IPS DF 6.9 (cell line): ENCODE data around the gene DPH1.

Experiments used
- DNase-seq: peaks from one replicate; pipeline ENCODE4 v3.0.0-alpha.2; 2013; ENCODE audit warnings: low read depth, low spot score
- H3K27ac ChIP-seq: one replicate; pipeline ENCODE4 v1.5.1; 2013; ENCODE audit warnings: low read length, control low read depth
- H3K27me3 ChIP-seq: 2 replicates; pipeline ENCODE4 v1.6.1; 2013; ENCODE audit warnings: mild to moderate bottlenecking, low read length; ENCODE audit not compliant: control insufficient read depth, insufficient read depth
- H3K36me3 ChIP-seq: 2 replicates; pipeline ENCODE4 v1.6.1; 2013; ENCODE audit warnings: low read length; ENCODE audit not compliant: control insufficient read depth, insufficient read depth
- H3K4me1 ChIP-seq: 2 replicates; pipeline ENCODE4 v1.6.1; 2013; ENCODE audit warnings: low read length; ENCODE audit not compliant: control insufficient read depth, insufficient read depth
- H3K4me3 ChIP-seq: 2 replicates; pipeline ENCODE4 v1.5.1; 2013; ENCODE audit warnings: mild to moderate bottlenecking, low read length
- H3K9me3 ChIP-seq: 2 replicates; pipeline ENCODE4 v1.6.1; 2013; ENCODE audit warnings: low read length, inconsistent platforms; ENCODE audit not compliant: control insufficient read depth, insufficient read depth
- WGBS: extraction: QIAGEN DNeasy Blood & Tissue Kit; methylation state at CpG from one replicate; pipeline ENCODE4 v1.1.7; 2013; ENCODE audit warnings: mixed read lengths, missing lambda C conversion rate; ENCODE audit not compliant: insufficient read length, insufficient coverage; 5-methylcytosine and 5-hydroxymethylcytosine counted together

The DPH1 gene

DNA sequence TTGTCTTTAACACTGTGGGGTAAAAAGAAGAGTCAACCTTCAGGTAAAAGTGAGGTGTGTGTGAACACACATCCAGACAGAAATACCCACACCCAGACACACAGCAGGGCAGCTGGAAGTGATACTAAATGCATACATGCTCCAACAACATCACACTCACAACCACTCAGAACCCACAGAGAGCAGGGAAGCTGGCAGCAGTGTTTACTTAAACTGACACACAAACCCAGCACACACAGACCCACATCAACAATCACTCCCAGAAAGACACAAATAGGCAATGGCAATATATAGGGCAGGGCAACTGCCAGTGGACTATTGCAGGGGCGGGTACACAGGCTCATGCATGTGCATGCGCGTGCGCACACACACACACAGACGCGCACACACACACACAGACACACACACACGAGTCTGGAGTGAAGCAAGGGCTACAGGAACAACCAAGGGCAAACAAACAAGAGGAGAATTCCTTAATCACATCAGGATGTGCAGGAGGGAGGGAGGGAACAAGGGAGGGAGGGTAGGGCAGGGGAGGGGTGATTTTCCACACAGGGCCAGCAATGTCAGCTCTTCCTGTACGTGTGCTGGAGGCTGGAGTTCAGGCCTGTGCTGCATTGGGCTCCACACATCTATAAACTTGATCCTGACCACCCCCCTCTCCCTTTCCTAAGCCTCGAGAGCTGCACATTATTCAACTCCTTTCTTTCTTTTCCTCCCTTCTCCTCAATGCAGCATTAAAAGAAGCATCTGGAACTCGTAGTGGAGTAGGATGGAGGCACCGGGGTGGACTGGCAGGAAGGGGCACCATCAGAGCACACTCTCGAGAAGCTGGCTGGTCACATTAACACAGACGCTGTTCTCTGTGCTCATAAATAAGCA is 55.1 kb downstream of the DPH1 start:
- H3K4me1 ChIP-seq = no peaks in the 10 kb centered on the region
- no peak overlapping the region for H3K4me3 ChIP-seq
- peaks cover 4% of the 10 kb centered on the region; the same call in 1 of the 2 replicates for H3K36me3 ChIP-seq
- no peaks in the 10 kb centered on the region for H3K9me3 ChIP-seq
- no peak for DNase-seq
- WGBS = no CpG with 5 or more reads among the region's 13 CpGs
- H3K27ac ChIP-seq = no peak overlapping the region
- H3K27me3 ChIP-seq = no peaks in the 10 kb centered on the region

DNA sequence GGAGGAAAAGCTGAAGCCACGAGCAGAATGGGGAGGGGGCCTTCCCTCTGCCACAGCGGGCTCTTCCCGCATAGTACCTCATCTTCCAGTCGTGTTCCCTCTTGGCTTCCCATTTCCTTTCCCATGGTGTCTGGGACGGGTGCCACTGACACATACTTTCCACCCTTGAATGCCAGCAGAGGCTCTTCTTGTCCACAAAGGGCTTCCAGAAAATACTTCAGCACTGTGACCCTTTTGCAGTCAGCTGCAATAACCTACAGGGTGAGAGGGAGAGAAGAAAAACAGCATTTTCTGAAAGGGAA is 55.6 kb downstream of the DPH1 start:
- Histone ChIP-seq H3K9me3 (no peaks in the 10 kb centered on the region), H3K4me1 (0 out of 2 replicates have a peak, but pooled peaks cover 2% of the 10 kb centered on the region), H3K4me3 (no peak overlapping the region), H3K36me3 (peaks cover 4% of the 10 kb centered on the region; the same call in 1 of the 2 replicates), H3K27ac (no peak overlapping the region), H3K27me3 (no peaks in the 10 kb centered on the region)
- no CpG with 5 or more reads among the region's 5 CpGs for WGBS
- DNase-seq = no peak

DNA sequence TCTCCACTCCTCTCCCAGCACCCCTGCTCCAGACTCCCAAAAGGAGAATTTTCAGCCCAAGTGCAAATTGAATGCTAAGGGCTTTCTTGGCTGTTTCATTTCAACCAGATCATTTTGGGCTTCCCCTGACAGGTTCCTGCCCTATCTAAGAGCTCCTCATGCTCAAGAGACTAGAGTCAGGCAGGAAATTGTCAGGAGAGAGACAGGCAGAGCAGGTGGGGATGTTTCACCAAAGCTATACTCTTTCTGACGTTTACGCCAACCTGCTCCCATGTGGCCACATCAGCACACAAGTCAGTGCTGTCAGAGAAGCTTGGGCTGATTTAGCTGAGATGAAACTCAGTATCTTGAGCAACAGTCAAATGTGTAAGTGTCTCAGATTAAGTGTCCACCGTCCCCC is 56.4 kb downstream of the DPH1 start:
- Histone ChIP-seq H3K27me3 (no peaks in the 10 kb centered on the region), H3K9me3 (no peaks in the 10 kb centered on the region), H3K36me3 (no peaks in the 10 kb centered on the region; the same call in 1 of the 2 replicates), H3K4me3 (no peak overlapping the region), H3K4me1 (0 out of 2 replicates have a peak, but pooled peaks cover 2% of the 10 kb centered on the region), H3K27ac (no peak overlapping the region)
- DNase-seq = no peak
- WGBS = no CpG with 5 or more reads among the region's 3 CpGs

DNA sequence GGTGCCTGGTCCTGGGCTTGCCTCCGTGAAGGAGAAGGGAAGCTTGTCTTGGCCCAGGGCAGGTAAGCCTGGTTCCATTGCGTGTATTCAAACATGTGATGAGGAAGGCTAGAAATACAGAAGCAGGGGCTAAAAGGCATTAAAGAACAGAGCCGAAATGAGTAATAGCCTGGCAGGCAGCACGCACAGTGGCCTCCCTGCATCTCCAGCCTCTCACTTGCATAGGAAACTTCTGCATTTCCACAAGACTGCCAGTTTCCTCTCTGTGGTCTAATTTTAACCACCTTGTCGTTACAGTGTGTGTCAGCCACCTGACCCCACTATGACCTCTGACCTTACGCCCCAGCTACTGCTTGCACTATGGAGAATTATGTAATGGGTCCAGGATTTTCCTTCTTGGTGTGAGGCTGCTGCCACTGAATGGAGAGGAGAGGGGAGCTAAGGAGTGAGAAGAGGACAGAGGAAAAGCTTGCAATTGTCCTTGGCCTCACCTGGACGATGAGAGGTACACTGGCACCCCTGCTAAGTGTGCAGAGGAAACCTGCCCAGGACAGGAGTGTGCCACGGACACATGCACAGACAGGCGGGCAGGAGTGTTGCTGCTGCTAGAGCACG is 57.8 kb downstream of the DPH1 start:
- Histone ChIP-seq H3K4me3 (no peak overlapping the region), H3K9me3 (no peaks in the 10 kb centered on the region), H3K36me3 (no peaks in the 10 kb centered on the region), H3K27ac (no peak overlapping the region), H3K4me1 (0 out of 2 replicates have a peak, but pooled peaks cover 2% of the 10 kb centered on the region), H3K27me3 (no peaks in the 10 kb centered on the region)
- no peak for DNase-seq
- no CpG with 5 or more reads among the region's 10 CpGs for WGBS

DNA sequence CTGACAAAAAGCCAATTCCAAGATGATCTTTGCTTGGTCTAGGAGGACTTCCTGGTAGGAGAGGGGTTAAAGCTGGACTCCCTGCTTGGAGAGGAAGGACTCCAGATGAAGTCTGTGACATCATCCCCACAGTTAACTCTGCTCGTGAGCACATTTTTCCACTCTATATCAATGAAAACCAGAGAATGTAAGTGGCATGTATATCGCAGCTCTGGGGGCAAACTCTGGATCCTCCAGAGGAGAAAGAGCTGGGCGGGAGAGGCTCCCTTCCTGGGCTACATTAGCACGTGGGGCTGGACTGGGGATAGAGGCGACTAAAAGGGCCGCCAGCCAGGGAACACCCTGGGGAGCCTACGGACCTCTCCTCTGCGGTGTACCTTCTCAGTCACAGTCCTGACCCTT is 59.1 kb downstream of the DPH1 start:
- no peak overlapping the region for H3K4me3 ChIP-seq
- H3K4me1 ChIP-seq = 0 out of 2 replicates have a peak, but pooled peaks cover 2% of the 10 kb centered on the region
- no peaks in the 10 kb centered on the region for H3K27me3 ChIP-seq
- no peaks in the 10 kb centered on the region for H3K36me3 ChIP-seq
- DNase-seq = no peak
- H3K27ac ChIP-seq = no peak overlapping the region
- no peaks in the 10 kb centered on the region for H3K9me3 ChIP-seq
- no CpG with 5 or more reads among the region's 8 CpGs for WGBS

DNA sequence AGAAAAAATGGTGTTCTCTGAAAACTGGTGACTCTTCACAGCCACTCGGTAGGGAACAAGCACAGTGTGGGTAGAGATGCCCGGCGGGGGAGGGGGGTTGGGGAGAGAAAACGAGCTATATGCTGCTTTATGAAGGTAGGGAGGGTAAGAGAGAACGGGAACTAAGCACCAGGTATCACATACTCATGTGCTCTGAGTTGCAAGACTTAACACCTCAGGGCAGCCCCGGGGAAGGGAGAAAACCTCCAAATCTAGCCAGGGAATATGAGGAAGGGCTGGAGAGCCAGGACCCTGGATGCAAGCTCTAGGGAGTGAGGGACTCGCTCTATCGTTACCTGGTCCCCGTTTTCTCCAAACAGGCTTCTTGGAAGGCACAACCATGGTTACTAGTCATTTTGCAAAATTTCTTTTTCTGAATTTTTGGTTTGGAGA is 60.3 kb downstream of the DPH1 start:
- DNase-seq = no peak
- Histone ChIP-seq H3K27ac (no peak overlapping the region), H3K4me3 (no peak overlapping the region), H3K9me3 (no peaks in the 10 kb centered on the region), H3K27me3 (no peaks in the 10 kb centered on the region), H3K36me3 (no peaks in the 10 kb centered on the region), H3K4me1 (0 out of 2 replicates have a peak, but pooled peaks cover 2% of the 10 kb centered on the region)
- WGBS = no CpG with 5 or more reads among the region's 9 CpGs

DNA sequence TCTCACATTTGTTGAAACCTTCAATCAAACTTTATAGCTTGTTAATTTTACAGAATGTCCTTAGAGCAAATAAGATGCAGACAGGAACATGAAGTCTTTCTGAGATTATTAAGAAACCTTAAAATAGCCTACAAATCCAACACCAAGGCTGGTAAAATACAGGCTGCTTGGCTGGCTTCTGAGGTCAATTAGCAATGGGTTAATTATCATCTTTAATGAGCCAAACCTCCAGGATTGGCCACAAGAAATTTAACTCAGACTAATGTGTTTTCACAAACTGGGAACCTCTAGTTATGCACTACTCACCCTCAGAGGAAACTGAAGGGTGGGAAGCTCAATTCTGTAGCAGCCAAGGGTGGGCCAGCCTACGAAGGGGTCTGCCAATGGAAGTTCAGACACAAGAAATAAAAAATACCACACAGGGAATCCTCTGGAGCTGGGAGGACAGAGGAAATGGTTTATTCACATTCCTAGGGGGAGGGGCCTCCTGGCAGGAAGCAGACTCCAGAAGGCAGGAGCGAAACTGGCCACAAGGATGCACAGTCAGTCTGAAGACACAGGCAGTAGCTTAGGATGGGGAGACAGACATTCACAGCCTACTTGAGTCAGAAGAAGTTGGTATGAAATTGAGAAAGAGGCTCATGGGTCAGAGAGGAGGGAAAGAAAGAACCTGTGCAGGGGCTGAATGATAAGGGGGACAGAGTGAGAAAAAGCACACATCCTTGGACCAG is 61.0 kb downstream of the DPH1 start:
- no peaks in the 10 kb centered on the region for H3K27me3 ChIP-seq
- WGBS = no CpG with 5 or more reads among the region's 2 CpGs
- no peaks in the 10 kb centered on the region for H3K36me3 ChIP-seq
- H3K27ac ChIP-seq = no peak overlapping the region
- H3K9me3 ChIP-seq = no peaks in the 10 kb centered on the region
- no peak overlapping the region for H3K4me3 ChIP-seq
- 0 out of 2 replicates have a peak, but pooled peaks cover 2% of the 10 kb centered on the region for H3K4me1 ChIP-seq
- DNase-seq = peak; percentile 50

DNA sequence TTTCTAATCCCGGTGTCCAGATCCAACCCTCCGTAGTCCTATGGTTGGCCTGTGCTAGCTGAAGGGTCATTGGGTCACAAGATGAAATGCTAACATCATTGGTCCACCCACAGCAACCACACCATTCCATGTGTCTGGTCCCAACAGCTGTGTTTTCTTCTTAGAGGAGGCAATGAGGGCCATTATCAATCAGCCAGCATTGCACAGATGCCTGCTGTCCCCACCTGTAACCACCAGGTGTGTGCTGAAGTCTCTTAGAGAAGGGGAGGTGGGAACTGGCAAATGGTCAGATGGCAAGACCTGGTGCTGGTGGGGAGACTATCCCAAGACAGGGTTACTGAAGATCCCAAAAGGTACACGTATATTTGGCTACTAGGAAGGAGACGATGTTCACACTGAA is 62.3 kb downstream of the DPH1 start:
- H3K27ac ChIP-seq = no peak overlapping the region

DNA sequence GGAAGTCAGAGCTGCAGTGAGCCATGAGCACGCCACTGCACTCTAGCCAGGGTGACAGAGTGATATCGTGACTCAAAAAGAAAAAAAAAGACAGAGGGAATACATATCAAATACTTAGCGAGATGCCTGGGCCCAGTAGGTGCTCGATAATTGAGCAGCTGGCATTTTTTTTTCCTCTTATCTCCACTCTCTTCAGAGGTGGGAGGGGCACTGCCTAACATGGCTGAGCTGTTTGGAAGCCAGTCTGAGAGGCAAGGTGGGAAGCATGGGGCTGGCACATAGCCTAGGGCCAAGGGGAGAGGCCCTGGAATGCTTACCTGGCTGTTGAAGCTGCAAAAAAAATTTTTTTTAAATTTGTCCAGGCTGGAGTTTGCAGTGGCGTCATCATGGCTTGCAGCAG is 63.4 kb downstream of the DPH1 start:
- H3K9me3 ChIP-seq = no peaks in the 10 kb centered on the region
- DNase-seq = no peak
- no peaks in the 10 kb centered on the region for H3K27me3 ChIP-seq
- no peaks in the 10 kb centered on the region for H3K36me3 ChIP-seq
- no peak overlapping the region for H3K27ac ChIP-seq
- no peak overlapping the region for H3K4me3 ChIP-seq
- WGBS = no CpG with 5 or more reads among the region's 5 CpGs
- H3K4me1 ChIP-seq = 0 out of 2 replicates have a peak, but pooled peaks cover 2% of the 10 kb centered on the region

More for the DNA sequence above, 62.3 kb downstream of the DPH1 start:
- no peak overlapping the region for H3K4me3 ChIP-seq
- WGBS = no CpG with 5 or more reads among the region's 4 CpGs
- no peaks in the 10 kb centered on the region for H3K27me3 ChIP-seq
- H3K4me1 ChIP-seq = 0 out of 2 replicates have a peak, but pooled peaks cover 2% of the 10 kb centered on the region
- no peaks in the 10 kb centered on the region for H3K9me3 ChIP-seq
- H3K36me3 ChIP-seq = no peaks in the 10 kb centered on the region
- no peak for DNase-seq
